OCI-LY1 (cell line): ENCODE results near the gene ANKHD1.

ENCODE experiments used
- EZH2 ChIP-seq: fragments of 200-600 bp; sonication (generic), shearing (Covaris generic); IDR thresholded peaks from 2 replicates; pipeline ENCODE4 v1.8.0; 2017; ENCODE audit warnings: borderline replicate concordance, mixed run types, mild to moderate bottlenecking, antibody characterized with exemption, low read length, moderate library complexity, mixed read lengths
- TF ChIP-seq, protein P1 (sequence below): fragments of 200-600 bp; sonication (generic), shearing (Covaris generic); IDR thresholded peaks from 2 replicates; pipeline ENCODE4 v1.5.1; 2017; ENCODE audit warnings: mild to moderate bottlenecking, antibody characterized with exemption, low read length, moderate library complexity, mixed read lengths

DNA sequence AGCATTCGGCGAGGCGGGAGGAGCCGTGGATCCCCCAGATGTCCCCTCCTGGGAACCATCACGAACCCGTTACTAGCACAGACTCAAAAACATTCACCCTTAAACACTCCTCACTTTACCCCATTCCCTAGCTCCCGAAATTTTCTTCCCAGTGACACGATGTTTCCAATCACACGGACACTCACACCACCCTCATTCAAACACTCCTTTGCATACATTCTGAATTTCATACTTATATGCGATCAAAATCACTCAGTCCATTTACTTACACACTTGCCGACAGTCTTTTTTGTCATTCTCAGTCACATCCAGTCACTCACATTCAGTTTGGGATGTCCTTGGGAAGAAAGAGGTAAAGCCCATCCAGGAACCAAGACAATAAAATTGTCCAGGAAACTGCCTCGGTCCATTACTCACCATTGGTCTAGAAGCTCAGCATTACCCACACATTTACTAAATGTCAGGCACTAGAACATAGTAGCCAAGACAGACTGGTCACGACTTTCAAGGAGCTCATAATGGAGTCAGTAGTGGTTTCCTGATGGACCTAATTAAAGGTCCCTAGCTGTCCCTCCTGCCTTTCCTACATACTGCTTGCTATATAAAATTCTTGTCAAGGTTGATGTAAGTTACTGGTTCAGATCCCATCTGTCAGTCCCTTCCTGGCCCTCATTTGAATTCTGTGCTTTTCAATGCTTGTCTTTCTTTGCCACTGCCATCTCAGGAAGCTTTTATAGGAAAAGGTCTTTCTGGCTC is 163.6 kb downstream of the ANKHD1 start:
- TF ChIP-seq, protein P1, sequence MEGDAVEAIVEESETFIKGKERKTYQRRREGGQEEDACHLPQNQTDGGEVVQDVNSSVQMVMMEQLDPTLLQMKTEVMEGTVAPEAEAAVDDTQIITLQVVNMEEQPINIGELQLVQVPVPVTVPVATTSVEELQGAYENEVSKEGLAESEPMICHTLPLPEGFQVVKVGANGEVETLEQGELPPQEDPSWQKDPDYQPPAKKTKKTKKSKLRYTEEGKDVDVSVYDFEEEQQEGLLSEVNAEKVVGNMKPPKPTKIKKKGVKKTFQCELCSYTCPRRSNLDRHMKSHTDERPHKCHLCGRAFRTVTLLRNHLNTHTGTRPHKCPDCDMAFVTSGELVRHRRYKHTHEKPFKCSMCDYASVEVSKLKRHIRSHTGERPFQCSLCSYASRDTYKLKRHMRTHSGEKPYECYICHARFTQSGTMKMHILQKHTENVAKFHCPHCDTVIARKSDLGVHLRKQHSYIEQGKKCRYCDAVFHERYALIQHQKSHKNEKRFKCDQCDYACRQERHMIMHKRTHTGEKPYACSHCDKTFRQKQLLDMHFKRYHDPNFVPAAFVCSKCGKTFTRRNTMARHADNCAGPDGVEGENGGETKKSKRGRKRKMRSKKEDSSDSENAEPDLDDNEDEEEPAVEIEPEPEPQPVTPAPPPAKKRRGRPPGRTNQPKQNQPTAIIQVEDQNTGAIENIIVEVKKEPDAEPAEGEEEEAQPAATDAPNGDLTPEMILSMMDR, result no peak
- TF ChIP-seq EZH2, result no peak
